OCI-LY1 (cell line): ENCODE measurements around the gene ATF6B.

Source experiments
- H2AFZ ChIP-seq: fragments of 200-600 bp; sonication (generic), shearing (Covaris generic); 2 replicates; pipeline ENCODE4 v1.6.0; 2014; ENCODE audit warnings: antibody characterized with exemption, mild to moderate bottlenecking, low read length
- H3F3A ChIP-seq: fragments of 200-600 bp; sonication (generic), shearing (Covaris generic); 2 replicates; pipeline ENCODE4 v1.6.0; 2014; ENCODE audit warnings: mild to moderate bottlenecking, antibody characterized with exemption, low read length, moderate library complexity; ENCODE audit not compliant: insufficient read depth
- H3K27ac ChIP-seq: fragments of 200-600 bp; sonication (generic); 2 replicates; pipeline ENCODE4 v1.5.1; 2014; ENCODE audit warnings: low read length, mixed run types, mild to moderate bottlenecking, low read depth; ENCODE audit not compliant: poor library complexity, severe bottlenecking
- H3K27me3 ChIP-seq: fragments of 200-600 bp; sonication (generic); 2 replicates; pipeline ENCODE4 v1.6.0; 2014; ENCODE audit warnings: antibody characterized with exemption, mild to moderate bottlenecking, low read length, moderate library complexity; ENCODE audit not compliant: insufficient read depth
- H3K36me3 ChIP-seq: fragments of 200-600 bp; sonication (generic); 2 replicates; pipeline ENCODE4 v1.6.1; 2014; ENCODE audit warnings: mild to moderate bottlenecking, antibody characterized with exemption, low read length, moderate library complexity, mixed read lengths; ENCODE audit not compliant: insufficient read depth
- H3K4me1 ChIP-seq: fragments of 200-600 bp; sonication (generic); 2 replicates; pipeline ENCODE4 v1.5.1; 2014; ENCODE audit warnings: mild to moderate bottlenecking, low read length, moderate library complexity; ENCODE audit not compliant: insufficient read depth, severe bottlenecking
- H3K4me2 ChIP-seq: fragments of 200-600 bp; sonication (generic), shearing (Covaris generic); 2 replicates; pipeline ENCODE4 v1.6.1; 2014; ENCODE audit warnings: low read length
- H3K4me3 ChIP-seq: fragments of 200-600 bp; sonication (generic); 2 replicates; pipeline ENCODE4 v1.5.1; 2014; ENCODE audit warnings: low read length, low read depth, mild to moderate bottlenecking, mixed read lengths; ENCODE audit not compliant: poor library complexity, severe bottlenecking
- H3K79me2 ChIP-seq: fragments of 200-600 bp; shearing (Covaris generic); 2 replicates; pipeline ENCODE4 v1.6.1; 2016; ENCODE audit warnings: mixed run types, low read length, mixed read lengths; ENCODE audit not compliant: insufficient read depth
- H3K9ac ChIP-seq: fragments of 200-600 bp; sonication (generic), shearing (Covaris generic); 2 replicates; pipeline ENCODE4 v1.6.1; 2014; ENCODE audit warnings: mild to moderate bottlenecking, low read length, mixed read lengths
- H3K9me2 ChIP-seq: fragments of 200-600 bp; sonication (generic), shearing (Covaris generic); 2 replicates; pipeline ENCODE4 v1.6.1; 2014; ENCODE audit warnings: low read depth, mild to moderate bottlenecking, low read length, mixed read lengths
- H3K9me3 ChIP-seq: fragments of 200-600 bp; shearing (Covaris generic); 2 replicates; pipeline ENCODE4 v1.6.1; 2014; ENCODE audit warnings: low read length, mixed read lengths
- H4K20me1 ChIP-seq: fragments of 200-600 bp; sonication (generic), shearing (Covaris generic); 2 replicates; pipeline ENCODE4 v1.6.0; 2016; ENCODE audit warnings: mild to moderate bottlenecking, low read length; ENCODE audit not compliant: insufficient read depth
- EZH2 ChIP-seq: fragments of 200-600 bp; sonication (generic), shearing (Covaris generic); IDR thresholded peaks from 2 replicates; pipeline ENCODE4 v1.8.0; 2017; ENCODE audit warnings: borderline replicate concordance, mixed run types, mild to moderate bottlenecking, antibody characterized with exemption, low read length, moderate library complexity, mixed read lengths
- TF ChIP-seq, protein P1 (sequence below): fragments of 200-600 bp; sonication (generic), shearing (Covaris generic); IDR thresholded peaks from 2 replicates; pipeline ENCODE4 v1.5.1; 2017; ENCODE audit warnings: mild to moderate bottlenecking, antibody characterized with exemption, low read length, moderate library complexity, mixed read lengths

Gene ATF6B

DNA sequence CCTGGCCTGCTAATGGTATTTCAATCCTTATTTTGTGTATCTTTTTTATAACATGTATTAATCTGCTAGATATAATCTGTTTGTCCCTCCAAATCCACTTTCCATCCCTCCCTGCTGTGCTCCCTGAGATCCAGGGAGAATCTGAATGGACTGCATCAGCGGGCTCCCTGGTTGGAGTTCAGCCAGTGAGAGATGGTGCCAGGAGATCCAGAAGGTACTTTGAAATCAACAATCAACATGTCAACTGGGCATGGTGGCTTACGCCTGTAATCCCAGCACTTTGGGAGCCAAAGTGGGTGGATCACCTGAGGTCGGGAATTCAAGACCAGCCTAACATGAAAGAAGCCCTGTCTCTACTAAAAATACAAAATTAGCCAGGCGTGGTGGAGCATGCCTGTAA is 4.4 kb downstream of the ATF6B start:
- H3K4me2 ChIP-seq, result no peak overlapping the region
- peaks cover 63% of the 10 kb centered on the region for H3K36me3 ChIP-seq
- peaks cover 16% of the 10 kb centered on the region for H3K4me1 ChIP-seq
- no peaks in the 10 kb centered on the region for H3K9me2 ChIP-seq
- no peak overlapping the region for H3K4me3 ChIP-seq
- no peak overlapping the region for H3K9ac ChIP-seq
- no peaks in the 10 kb centered on the region for H4K20me1 ChIP-seq
- TF ChIP-seq EZH2, result no peak
- TF ChIP-seq, protein P1, sequence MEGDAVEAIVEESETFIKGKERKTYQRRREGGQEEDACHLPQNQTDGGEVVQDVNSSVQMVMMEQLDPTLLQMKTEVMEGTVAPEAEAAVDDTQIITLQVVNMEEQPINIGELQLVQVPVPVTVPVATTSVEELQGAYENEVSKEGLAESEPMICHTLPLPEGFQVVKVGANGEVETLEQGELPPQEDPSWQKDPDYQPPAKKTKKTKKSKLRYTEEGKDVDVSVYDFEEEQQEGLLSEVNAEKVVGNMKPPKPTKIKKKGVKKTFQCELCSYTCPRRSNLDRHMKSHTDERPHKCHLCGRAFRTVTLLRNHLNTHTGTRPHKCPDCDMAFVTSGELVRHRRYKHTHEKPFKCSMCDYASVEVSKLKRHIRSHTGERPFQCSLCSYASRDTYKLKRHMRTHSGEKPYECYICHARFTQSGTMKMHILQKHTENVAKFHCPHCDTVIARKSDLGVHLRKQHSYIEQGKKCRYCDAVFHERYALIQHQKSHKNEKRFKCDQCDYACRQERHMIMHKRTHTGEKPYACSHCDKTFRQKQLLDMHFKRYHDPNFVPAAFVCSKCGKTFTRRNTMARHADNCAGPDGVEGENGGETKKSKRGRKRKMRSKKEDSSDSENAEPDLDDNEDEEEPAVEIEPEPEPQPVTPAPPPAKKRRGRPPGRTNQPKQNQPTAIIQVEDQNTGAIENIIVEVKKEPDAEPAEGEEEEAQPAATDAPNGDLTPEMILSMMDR, result no peak
- no peaks in the 10 kb centered on the region for H3F3A ChIP-seq
- H3K27ac ChIP-seq, result no peak overlapping the region
- H2AFZ ChIP-seq, result no peak overlapping the region
- no peaks in the 10 kb centered on the region for H3K9me3 ChIP-seq
- no peaks in the 10 kb centered on the region for H3K79me2 ChIP-seq
- no peaks in the 10 kb centered on the region for H3K27me3 ChIP-seq

DNA sequence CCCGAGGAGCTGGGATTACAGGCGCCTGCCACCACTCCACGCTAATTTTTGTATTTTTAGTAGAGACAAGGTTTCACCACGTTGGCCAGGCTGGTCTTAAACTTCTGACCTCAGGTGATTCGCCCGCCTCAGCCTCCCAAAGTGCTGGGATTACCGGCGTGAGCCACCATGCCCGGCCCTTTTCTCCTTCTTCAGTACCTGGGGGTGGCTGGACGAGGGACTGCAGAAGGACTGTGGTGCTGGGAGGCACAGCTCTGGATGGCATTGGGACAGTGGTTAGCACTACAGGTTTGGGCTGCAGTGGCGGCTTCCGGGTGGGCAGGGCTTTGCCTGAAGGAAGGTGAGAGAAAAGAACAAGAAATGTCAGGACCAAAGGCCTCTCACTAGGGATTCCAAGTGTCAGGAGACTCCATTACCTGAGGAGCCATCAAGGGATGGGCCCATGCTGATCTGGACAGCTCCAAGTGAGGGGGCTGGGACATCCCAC is 7.4 kb downstream of the ATF6B start:
- TF ChIP-seq EZH2, result no peak
- TF ChIP-seq, protein P1, result no peak
- Histone ChIP-seq H4K20me1 (no peaks in the 10 kb centered on the region), H3K4me2 (no peak overlapping the region), H3K4me1 (no peaks in the 10 kb centered on the region), H3F3A (no peaks in the 10 kb centered on the region), H3K27ac (no peak overlapping the region), H2AFZ (no peak overlapping the region), H3K9me2 (no peaks in the 10 kb centered on the region), H3K9ac (no peak overlapping the region), H3K9me3 (no peaks in the 10 kb centered on the region), H3K79me2 (no peaks in the 10 kb centered on the region), H3K27me3 (no peaks in the 10 kb centered on the region), H3K4me3 (no peak overlapping the region), H3K36me3 (peaks cover 84% of the 10 kb centered on the region)

DNA sequence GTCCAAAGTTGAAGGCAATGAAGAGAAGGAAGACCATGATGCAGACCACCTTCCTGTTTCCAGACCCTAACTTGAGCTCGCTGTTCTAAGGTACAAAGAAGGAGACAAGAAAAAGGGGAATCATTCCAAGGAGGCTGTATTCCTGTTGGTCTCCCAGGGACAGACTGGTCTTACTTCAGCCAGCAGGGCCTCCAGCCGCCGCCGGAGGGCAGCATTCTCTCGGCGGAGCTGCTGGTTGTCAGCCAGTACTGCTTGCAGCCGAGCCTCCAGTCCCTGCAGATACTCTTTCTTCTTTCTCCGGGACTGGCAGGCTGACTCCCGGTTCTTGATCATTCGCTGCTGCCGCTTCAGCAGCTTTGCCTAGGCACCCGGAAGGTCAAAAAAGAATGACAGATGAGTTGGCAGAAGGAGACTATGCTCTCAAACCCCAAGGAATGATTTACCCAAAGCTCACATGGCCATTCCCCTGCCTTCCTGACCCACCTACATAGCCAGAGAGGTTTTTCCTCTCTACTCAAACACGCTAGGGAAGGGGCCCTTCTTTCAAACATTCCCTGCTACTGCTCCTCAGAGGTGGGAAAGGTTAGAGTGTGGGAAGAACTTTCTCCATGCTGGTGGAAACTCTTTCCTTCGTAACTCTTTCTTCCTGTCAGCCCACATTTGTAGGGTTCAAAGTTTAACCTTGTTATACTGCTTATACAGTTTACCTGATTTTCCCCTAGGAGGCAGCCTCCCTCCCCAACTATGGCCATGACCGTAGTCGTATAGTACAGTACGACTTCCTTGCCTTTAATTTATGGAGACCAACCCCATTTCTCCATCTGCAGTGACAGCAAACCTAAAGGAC is 9.0 kb downstream of the ATF6B start:
- Histone ChIP-seq H3F3A (no peaks in the 10 kb centered on the region), H3K9me3 (no peaks in the 10 kb centered on the region), H3K4me3 (no peak overlapping the region), H3K9me2 (no peaks in the 10 kb centered on the region), H3K4me1 (no peaks in the 10 kb centered on the region), H3K9ac (no peak overlapping the region), H3K27me3 (no peaks in the 10 kb centered on the region), H2AFZ (no peak overlapping the region), H4K20me1 (no peaks in the 10 kb centered on the region), H3K27ac (peak overlapping the region; percentile 31), H3K36me3 (peaks cover 78% of the 10 kb centered on the region), H3K79me2 (no peaks in the 10 kb centered on the region), H3K4me2 (no peak overlapping the region)
- no peak for TF ChIP-seq EZH2
- TF ChIP-seq, protein P1, result peak; percentile 86
